ENCODE results near the gene PGS1.

DNA sequence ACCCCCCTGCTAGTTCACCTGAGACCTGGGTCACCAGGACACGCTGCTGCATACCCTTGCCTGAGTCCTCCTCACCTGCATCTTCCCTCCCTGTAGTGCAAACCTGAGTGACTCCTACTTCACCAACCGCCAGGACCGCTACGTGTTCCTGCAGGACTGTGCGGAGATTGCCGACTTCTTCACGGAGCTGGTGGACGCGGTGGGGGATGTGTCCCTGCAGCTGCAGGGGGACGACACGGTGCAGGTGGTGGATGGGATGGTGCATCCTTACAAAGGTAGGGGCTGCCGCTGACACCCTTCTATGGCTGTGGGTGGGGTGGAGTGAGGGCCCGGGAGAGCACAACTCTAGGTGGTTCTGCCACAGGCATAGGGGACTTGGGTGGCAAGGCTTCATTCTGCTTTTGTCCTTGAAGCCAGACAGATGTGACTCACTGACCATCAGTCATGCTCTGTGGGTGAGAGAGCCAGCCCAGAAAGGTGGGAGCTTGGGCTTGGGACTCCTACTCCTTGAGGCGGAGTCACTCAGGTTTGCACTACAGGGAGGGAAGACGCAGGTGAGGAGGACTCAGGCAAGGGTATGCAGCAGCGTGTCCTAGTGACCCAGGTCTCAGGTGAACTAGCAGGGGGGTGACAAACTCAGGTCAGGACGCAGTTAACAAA, 22.3 kb downstream of the PGS1 start:
- TF ChIP-seq, protein P1, sequence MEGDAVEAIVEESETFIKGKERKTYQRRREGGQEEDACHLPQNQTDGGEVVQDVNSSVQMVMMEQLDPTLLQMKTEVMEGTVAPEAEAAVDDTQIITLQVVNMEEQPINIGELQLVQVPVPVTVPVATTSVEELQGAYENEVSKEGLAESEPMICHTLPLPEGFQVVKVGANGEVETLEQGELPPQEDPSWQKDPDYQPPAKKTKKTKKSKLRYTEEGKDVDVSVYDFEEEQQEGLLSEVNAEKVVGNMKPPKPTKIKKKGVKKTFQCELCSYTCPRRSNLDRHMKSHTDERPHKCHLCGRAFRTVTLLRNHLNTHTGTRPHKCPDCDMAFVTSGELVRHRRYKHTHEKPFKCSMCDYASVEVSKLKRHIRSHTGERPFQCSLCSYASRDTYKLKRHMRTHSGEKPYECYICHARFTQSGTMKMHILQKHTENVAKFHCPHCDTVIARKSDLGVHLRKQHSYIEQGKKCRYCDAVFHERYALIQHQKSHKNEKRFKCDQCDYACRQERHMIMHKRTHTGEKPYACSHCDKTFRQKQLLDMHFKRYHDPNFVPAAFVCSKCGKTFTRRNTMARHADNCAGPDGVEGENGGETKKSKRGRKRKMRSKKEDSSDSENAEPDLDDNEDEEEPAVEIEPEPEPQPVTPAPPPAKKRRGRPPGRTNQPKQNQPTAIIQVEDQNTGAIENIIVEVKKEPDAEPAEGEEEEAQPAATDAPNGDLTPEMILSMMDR (IDR thresholded peaks at IDR 0.05) = no peak
- TF ChIP-seq POLR2A (IDR thresholded peaks at IDR 0.05) = no peak
